Subcutaneous abdominal adipose tissue (tissue), 5 donors: Measurements from ENCODE around the gene ZNF622.

ENCODE experiments used
- H3K27ac ChIP-seq: one replicate; pipeline ENCODE4 v1.7.0; 2013; ENCODE audit warnings: low read depth, mild to moderate bottlenecking, inconsistent platforms, low read length, moderate library complexity
- H3K27me3 ChIP-seq, 5 donors: one replicate each; pipeline ENCODE4 v1.7.0; 2013; ENCODE audit warnings: low read length in 5 of 5, inconsistent platforms in 1 of 5; ENCODE audit not compliant: control insufficient read depth in 5 of 5, insufficient read depth in 4 of 5
- H3K36me3 ChIP-seq, 5 donors: one replicate each; pipeline ENCODE4 v1.7.0; 2013; ENCODE audit warnings: low read length in 5 of 5; ENCODE audit not compliant: control insufficient read depth in 5 of 5, insufficient read depth in 5 of 5
- H3K4me1 ChIP-seq, 5 donors: one replicate each; pipeline ENCODE4 v1.7.0; 2013; ENCODE audit warnings: low read length in 5 of 5, mild to moderate bottlenecking in 3 of 5, moderate library complexity in 1 of 5; ENCODE audit not compliant: control insufficient read depth in 5 of 5, insufficient read depth in 5 of 5
- H3K4me3 ChIP-seq, 5 donors: one replicate each; pipeline ENCODE4 v1.7.0; 2013; ENCODE audit warnings: low read length in 5 of 5, low read depth in 1 of 5
- H3K9ac ChIP-seq, 5 donors: one replicate each; pipeline ENCODE4 v1.7.0; 2013; ENCODE audit warnings: low read length in 5 of 5, mild to moderate bottlenecking in 4 of 5, moderate library complexity in 3 of 5
- H3K9me3 ChIP-seq, 5 donors: one replicate each; pipeline ENCODE4 v1.7.0; 2013; ENCODE audit warnings: low read length in 5 of 5; ENCODE audit not compliant: control insufficient read depth in 5 of 5
- donor health status: healthy.
- donor health status: healthy.
- donor health status: healthy.
- donor health status: healthy.
- donor health status: healthy.

The ZNF622 gene

DNA sequence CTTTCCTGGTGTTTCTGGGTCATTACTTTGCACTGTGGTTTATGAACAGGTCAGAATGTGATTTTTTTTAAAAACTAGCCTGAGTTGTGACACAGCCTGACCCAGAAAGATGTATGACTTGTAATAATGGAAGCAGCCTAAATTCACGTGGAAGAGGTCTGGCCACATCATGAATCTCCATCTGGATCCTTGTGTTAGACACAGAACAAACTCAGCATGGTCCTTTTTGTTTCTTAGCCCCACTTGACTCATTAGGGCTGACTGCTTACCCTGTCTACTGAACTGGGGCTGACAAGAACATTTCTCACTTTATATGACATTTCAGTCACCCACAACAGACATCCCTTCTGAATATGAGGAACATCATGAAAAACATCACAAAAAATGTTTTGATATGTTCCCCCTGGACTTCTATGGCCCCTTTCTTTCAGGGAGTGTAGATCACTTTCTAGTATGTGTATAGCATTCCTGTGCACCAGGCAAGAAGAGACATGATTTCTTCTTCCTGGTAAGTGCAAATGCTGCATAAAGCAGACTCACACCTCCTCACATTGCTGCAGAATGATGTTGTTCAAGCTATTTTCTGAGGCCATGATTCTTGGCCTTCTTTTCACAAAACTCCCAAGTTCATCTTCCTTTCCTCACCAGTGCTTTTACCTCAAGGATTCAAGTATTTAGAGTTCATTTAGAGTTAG lies 52.3 kb downstream of the ZNF622 start:
- Histone ChIP-seq H3K36me3 (no peaks in the 10 kb centered on the region), H3K27me3 (peaks cover 0 to 3% (median 0%) of the 10 kb centered on the region in 5 donors), H3K4me3 (no peak overlapping the region), H3K9ac (no peak overlapping the region), H3K4me1 (no peaks in the 10 kb centered on the region), H3K9me3 (no peaks in the 10 kb centered on the region), H3K27ac (no peak overlapping the region)

- Histone ChIP-seq H3K4me3 (no peak overlapping the region), H3K9ac (no peak overlapping the region), H3K27ac (no peak overlapping the region), H3K36me3 (no peaks in the 10 kb centered on the region), H3K27me3 (peaks cover 0 to 3% (median 0%) of the 10 kb centered on the region in 5 donors), H3K9me3 (peaks cover 0 to 2% (median 0%) of the 10 kb centered on the region in 5 donors), H3K4me1 (no peaks in the 10 kb centered on the region)
Measured at GRCh38 chr5:16412556-16412955, 53.0 kb downstream of the ZNF622 start.

GRCh38 chr5:16411741-16412455 lies 53.7 kb downstream of the ZNF622 start:
- Histone ChIP-seq H3K9ac (no peak overlapping the region), H3K4me3 (no peak overlapping the region), H3K9me3 (peaks cover 0 to 2% (median 0%) of the 10 kb centered on the region in 5 donors), H3K27ac (no peak overlapping the region), H3K36me3 (no peaks in the 10 kb centered on the region), H3K4me1 (no peaks in the 10 kb centered on the region), H3K27me3 (peaks cover 0 to 3% (median 0%) of the 10 kb centered on the region in 5 donors)

GRCh38 chr5:16411235-16411634 lies 54.4 kb downstream of the ZNF622 start:
- Histone ChIP-seq H3K9ac (no peak overlapping the region), H3K27me3 (peaks cover 0 to 3% (median 0%) of the 10 kb centered on the region in 5 donors)

DNA sequence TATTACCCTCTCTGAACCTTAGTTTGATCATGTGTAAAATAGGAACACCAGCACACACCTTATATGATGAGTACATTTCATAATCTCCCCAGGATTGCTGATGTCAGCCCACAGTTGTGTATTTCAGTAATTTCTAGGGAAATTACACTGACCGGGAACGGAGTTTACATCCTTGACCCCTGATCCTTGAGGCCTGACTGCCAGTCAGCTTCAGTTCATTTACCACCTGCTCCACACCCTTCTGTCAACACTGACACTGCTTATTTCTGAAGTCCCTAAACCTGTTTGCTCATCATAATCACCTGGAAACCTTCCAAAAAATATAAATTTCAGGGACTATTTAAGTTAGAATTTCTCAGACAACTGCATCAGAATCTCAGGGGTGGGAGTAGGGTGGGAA lies 55.3 kb downstream of the ZNF622 start:
- no peak overlapping the region for H3K9ac ChIP-seq
- H3K27me3 ChIP-seq: peaks cover 0 to 3% (median 0%) of the 10 kb centered on the region in 5 donors
- no peak overlapping the region for H3K27ac ChIP-seq
- H3K9me3 ChIP-seq: peaks cover 0 to 2% (median 0%) of the 10 kb centered on the region in 5 donors
- H3K4me1 ChIP-seq: no peaks in the 10 kb centered on the region
- H3K4me3 ChIP-seq: no peak overlapping the region
- no peaks in the 10 kb centered on the region for H3K36me3 ChIP-seq

More at GRCh38 chr5:16411235-16411634, 54.4 kb downstream of the ZNF622 start:
- no peak overlapping the region for H3K4me3 ChIP-seq
- H3K27ac ChIP-seq: no peak overlapping the region
- no peaks in the 10 kb centered on the region for H3K4me1 ChIP-seq
- no peaks in the 10 kb centered on the region for H3K36me3 ChIP-seq
- H3K9me3 ChIP-seq: peaks cover 0 to 2% (median 0%) of the 10 kb centered on the region in 5 donors

DNA sequence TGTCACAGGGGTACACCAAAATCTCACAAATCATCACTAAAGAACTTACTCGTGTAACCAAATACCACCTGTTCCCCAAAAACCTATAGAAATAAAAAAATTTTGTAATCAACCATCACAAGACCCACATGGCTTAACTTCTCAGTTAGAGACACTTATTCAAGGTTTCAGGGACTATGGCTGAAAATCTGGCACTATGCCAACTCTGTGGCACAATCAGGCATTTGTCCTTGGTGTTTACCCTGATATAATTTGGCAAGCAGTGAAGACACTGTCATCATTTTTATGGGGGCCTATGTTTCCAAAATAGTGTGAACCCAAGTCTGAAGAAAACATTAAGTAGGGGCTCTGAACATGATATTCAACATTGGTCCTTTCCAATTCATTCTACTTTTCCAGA lies 59.0 kb downstream of the ZNF622 start:
- Histone ChIP-seq H3K4me1 (no peaks in the 10 kb centered on the region), H3K4me3 (no peak overlapping the region), H3K9me3 (peaks cover 0 to 2% (median 0%) of the 10 kb centered on the region in 5 donors), H3K27ac (no peak overlapping the region), H3K9ac (no peak overlapping the region), H3K27me3 (no peaks in the 10 kb centered on the region), H3K36me3 (no peaks in the 10 kb centered on the region)

- Histone ChIP-seq H3K36me3 (no peaks in the 10 kb centered on the region), H3K4me1 (no peaks in the 10 kb centered on the region), H3K27me3 (no peaks in the 10 kb centered on the region), H3K9ac (no peak overlapping the region), H3K4me3 (no peak overlapping the region), H3K27ac (no peak overlapping the region), H3K9me3 (peaks cover 0 to 2% (median 0%) of the 10 kb centered on the region in 5 donors)
Measured at GRCh38 chr5:16406023-16406422, 59.6 kb downstream of the ZNF622 start.
